ENCODE data around the gene CYTH3. TPM values are rescaled to one million over a fixed set of nuclear protein-coding genes. Genes with fewer than 3 reads are reported as not detected.

CYTH3 gene
- polyA plus RNA-seq, 1 donor, result 30.9 TPM

DNA sequence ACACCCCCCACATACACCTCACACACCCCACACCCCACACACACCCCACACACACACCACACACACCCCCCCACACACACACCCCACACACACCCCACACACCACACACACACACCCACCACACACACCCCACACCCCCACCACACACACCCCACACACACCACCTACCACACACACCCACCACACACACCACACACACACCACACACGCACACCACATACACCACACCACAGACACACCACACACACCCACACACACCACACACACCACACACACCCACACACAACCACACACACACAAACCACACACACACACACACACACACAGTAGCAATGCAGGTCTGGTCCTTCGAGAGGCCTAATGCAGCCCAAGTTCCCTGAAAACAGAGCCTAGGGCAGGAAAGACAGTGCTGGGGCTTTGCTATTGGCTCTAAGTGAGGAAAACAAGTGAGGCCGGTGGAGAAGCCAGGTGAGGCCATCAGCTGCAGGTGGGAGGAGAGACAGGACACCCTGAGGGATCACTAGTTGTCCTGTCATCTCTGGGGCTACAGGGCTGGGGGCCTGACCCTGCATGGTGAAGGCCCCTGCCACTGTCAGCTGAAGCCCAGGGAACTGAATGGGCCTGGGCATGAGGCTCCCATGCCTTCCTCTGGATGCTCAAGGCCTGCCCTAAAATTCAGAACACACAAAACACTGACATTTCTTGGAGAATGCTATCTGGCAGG, 92.6 kb downstream of the CYTH3 start:
- no CpG with 5 or more reads among the region's 3 CpGs for WGBS (ENCODE audit: insufficient coverage, low lambda C conversion rate)
- Histone ChIP-seq H3K27ac (ENCODE audit: low read length) (no peak overlapping the region), H3K27me3 (ENCODE audit: control insufficient read depth, insufficient read depth, low read length) (no peaks in the 10 kb centered on the region), H3K4me3 (ENCODE audit: low read length) (no peak overlapping the region), H3K36me3 (ENCODE audit: control insufficient read depth, insufficient read depth, low read length) (peaks cover 35% of the 10 kb centered on the region), H3K4me1 (ENCODE audit: control insufficient read depth, insufficient read depth, low read length) (no peaks in the 10 kb centered on the region), H3K9me3 (ENCODE audit: control insufficient read depth, low read depth, low read length) (no peaks in the 10 kb centered on the region)
- no peak for DNase-seq

GRCh38 chr7:6178298-6179029, 94.0 kb downstream of the CYTH3 start:
- Histone ChIP-seq H3K4me3 (ENCODE audit: low read length) (no peak overlapping the region), H3K4me1 (ENCODE audit: control insufficient read depth, insufficient read depth, low read length) (no peaks in the 10 kb centered on the region), H3K36me3 (ENCODE audit: control insufficient read depth, insufficient read depth, low read length) (peaks cover 33% of the 10 kb centered on the region), H3K27ac (ENCODE audit: low read length) (no peak overlapping the region), H3K9me3 (ENCODE audit: control insufficient read depth, low read depth, low read length) (no peaks in the 10 kb centered on the region), H3K27me3 (ENCODE audit: control insufficient read depth, insufficient read depth, low read length) (no peaks in the 10 kb centered on the region)
- WGBS (ENCODE audit: insufficient coverage, low lambda C conversion rate), result no CpG with 5 or more reads among the region's 7 CpGs
- no peak for DNase-seq

DNA sequence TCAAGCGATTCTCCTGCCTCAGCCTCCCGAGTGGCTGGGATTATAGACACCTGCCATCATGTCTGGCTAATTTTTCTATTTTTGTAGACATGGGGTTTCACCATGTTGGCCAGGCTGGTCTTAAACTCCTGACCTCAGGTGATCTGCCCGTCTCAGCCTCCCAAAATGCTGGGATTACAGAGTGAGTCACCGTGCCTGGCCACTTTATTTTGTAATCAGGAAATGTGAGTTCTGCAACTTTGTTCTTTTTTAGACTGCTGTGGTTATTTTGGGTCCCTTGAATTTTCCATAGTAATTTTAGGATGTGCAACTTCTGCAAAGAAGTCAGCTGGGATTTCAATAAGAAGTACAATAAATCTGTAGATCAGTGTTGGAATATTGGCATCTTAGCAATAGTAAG, 96.8 kb downstream of the CYTH3 start:
- peaks cover 47% of the 10 kb centered on the region for H3K36me3 ChIP-seq (ENCODE audit: control insufficient read depth, insufficient read depth, low read length)
- WGBS (ENCODE audit: insufficient coverage, low lambda C conversion rate), result no CpG with 5 or more reads among the region's 4 CpGs
- no peak overlapping the region for H3K27ac ChIP-seq (ENCODE audit: low read length)
- no peak for DNase-seq
- H3K9me3 ChIP-seq (ENCODE audit: control insufficient read depth, low read depth, low read length), result peaks cover 2% of the 10 kb centered on the region
- no peaks in the 10 kb centered on the region for H3K27me3 ChIP-seq (ENCODE audit: control insufficient read depth, insufficient read depth, low read length)
- H3K4me1 ChIP-seq (ENCODE audit: control insufficient read depth, insufficient read depth, low read length), result no peaks in the 10 kb centered on the region
- no peak overlapping the region for H3K4me3 ChIP-seq (ENCODE audit: low read length)

DNA sequence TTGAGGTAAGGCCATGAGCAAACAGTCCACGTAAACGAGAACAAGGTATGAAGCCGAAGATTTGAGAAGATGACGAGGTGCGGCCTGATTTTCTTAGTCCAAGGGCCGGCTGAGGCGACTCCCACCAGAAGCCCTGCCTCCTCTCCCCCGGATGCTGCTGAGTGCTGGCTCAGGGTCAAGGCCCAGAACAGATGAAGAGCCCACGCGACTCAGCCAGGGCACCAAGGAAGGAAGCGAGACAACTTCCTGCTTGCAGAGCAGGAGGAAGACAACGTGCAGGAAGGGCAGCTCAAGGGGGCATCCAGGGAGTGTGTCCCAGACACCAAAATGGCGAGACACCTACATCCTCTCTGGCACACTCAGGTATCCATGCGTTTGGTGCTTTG, 99.5 kb downstream of the CYTH3 start:
- no peak for DNase-seq
- Histone ChIP-seq H3K27ac (ENCODE audit: low read length) (no peak overlapping the region), H3K4me3 (ENCODE audit: low read length) (no peak overlapping the region), H3K27me3 (ENCODE audit: control insufficient read depth, insufficient read depth, low read length) (no peaks in the 10 kb centered on the region), H3K36me3 (ENCODE audit: control insufficient read depth, insufficient read depth, low read length) (peaks cover 66% of the 10 kb centered on the region), H3K9me3 (ENCODE audit: control insufficient read depth, low read depth, low read length) (peaks cover 6% of the 10 kb centered on the region), H3K4me1 (ENCODE audit: control insufficient read depth, insufficient read depth, low read length) (no peaks in the 10 kb centered on the region)
- WGBS (ENCODE audit: insufficient coverage, low lambda C conversion rate), result no CpG with 5 or more reads among the region's 14 CpGs

GRCh38 chr7:6172224-6172909, 100.1 kb downstream of the CYTH3 start:
- H3K4me1 ChIP-seq (ENCODE audit: control insufficient read depth, insufficient read depth, low read length), result no peaks in the 10 kb centered on the region
- peaks cover 66% of the 10 kb centered on the region for H3K36me3 ChIP-seq (ENCODE audit: control insufficient read depth, insufficient read depth, low read length)
- no CpG with 5 or more reads among the region's 20 CpGs for WGBS (ENCODE audit: insufficient coverage, low lambda C conversion rate)
- H3K27me3 ChIP-seq (ENCODE audit: control insufficient read depth, insufficient read depth, low read length), result no peaks in the 10 kb centered on the region
- H3K4me3 ChIP-seq (ENCODE audit: low read length), result no peak overlapping the region
- H3K9me3 ChIP-seq (ENCODE audit: control insufficient read depth, low read depth, low read length), result peaks cover 6% of the 10 kb centered on the region
- H3K27ac ChIP-seq (ENCODE audit: low read length), result no peak overlapping the region
- DNase-seq, result no peak

- WGBS (ENCODE audit: insufficient coverage, low lambda C conversion rate), result no CpG with 5 or more reads among the region's 22 CpGs
- peaks cover 62% of the 10 kb centered on the region for H3K36me3 ChIP-seq (ENCODE audit: control insufficient read depth, insufficient read depth, low read length)
- H3K9me3 ChIP-seq (ENCODE audit: control insufficient read depth, low read depth, low read length), result peaks cover 6% of the 10 kb centered on the region
- no peaks in the 10 kb centered on the region for H3K27me3 ChIP-seq (ENCODE audit: control insufficient read depth, insufficient read depth, low read length)
- no peaks in the 10 kb centered on the region for H3K4me1 ChIP-seq (ENCODE audit: control insufficient read depth, insufficient read depth, low read length)
- no peak for DNase-seq
- H3K27ac ChIP-seq (ENCODE audit: low read length), result no peak overlapping the region
- no peak overlapping the region for H3K4me3 ChIP-seq (ENCODE audit: low read length)
Observed at GRCh38 chr7:6171532-6172223, 100.7 kb downstream of the CYTH3 start.

GRCh38 chr7:6170571-6171531, 101.6 kb downstream of the CYTH3 start:
- Histone ChIP-seq H3K9me3 (ENCODE audit: control insufficient read depth, low read depth, low read length) (peaks cover 6% of the 10 kb centered on the region), H3K36me3 (ENCODE audit: control insufficient read depth, insufficient read depth, low read length) (peaks cover 62% of the 10 kb centered on the region), H3K27me3 (ENCODE audit: control insufficient read depth, insufficient read depth, low read length) (no peaks in the 10 kb centered on the region), H3K27ac (ENCODE audit: low read length) (no peak overlapping the region), H3K4me3 (ENCODE audit: low read length) (no peak overlapping the region), H3K4me1 (ENCODE audit: control insufficient read depth, insufficient read depth, low read length) (no peaks in the 10 kb centered on the region)
- DNase-seq, result no peak
- WGBS (ENCODE audit: insufficient coverage, low lambda C conversion rate), result no CpG with 5 or more reads among the region's 59 CpGs

DNA sequence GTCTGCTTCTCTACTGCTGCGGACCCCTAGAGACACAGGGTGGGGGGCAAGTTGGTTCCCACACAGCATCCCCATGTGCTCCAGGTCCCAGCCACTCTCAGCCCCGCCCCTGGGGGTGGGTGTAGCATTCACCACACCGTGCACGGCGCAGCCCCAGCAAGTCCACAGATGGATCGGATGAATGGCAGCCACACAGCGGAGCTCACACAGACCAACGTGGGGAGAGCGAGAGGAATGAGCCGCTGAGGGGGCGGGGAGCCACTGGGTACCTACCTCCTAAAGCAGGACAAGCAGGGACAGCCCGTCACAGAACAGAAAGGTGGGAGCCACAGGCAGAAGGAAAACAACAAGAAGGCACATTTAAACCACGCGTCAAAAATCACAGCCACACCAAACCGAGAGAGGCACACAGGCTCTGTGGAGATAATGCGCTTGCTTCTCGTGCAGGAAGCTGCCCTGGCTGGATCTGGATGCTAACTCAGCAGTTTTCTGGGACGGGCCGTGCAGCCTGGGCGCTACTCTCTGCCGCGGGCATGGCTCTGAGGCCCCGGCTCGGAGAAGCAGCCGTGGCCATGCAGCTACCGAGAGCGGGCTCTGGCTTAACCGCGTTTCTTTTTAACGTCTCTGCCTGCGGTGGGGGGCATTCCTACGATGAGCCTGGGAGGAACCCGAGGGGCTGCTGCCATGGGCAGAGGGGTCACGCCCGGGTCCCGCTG, 102.5 kb downstream of the CYTH3 start:
- no peak overlapping the region for H3K4me3 ChIP-seq (ENCODE audit: low read length)
- no peaks in the 10 kb centered on the region for H3K27me3 ChIP-seq (ENCODE audit: control insufficient read depth, insufficient read depth, low read length)
- H3K4me1 ChIP-seq (ENCODE audit: control insufficient read depth, insufficient read depth, low read length), result no peaks in the 10 kb centered on the region
- H3K27ac ChIP-seq (ENCODE audit: low read length), result no peak overlapping the region
- peaks cover 64% of the 10 kb centered on the region for H3K36me3 ChIP-seq (ENCODE audit: control insufficient read depth, insufficient read depth, low read length)
- no peak for DNase-seq
- 100% methylated on average over 3 of the region's 36 CpGs for WGBS (ENCODE audit: insufficient coverage, low lambda C conversion rate)
- peaks cover 6% of the 10 kb centered on the region for H3K9me3 ChIP-seq (ENCODE audit: control insufficient read depth, low read depth, low read length)

DNA sequence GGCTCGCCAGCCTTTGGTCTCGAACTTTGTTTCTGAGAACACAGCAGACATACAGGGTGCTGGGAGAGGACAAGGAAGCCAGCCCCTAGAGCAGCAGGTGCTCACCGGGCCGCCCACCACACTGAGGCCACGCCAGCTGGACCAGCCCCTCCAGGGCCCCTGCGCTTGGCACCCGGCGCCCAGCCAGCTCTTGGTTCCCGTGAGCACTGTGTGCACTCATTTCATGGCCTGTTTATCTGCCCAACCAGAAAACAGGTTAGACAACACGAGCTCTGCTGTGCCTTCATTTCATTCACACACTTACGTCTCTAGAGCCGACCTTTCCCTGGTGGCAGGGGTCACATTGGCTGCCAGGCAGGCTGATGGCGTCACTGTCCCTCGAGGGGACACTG, 104.0 kb downstream of the CYTH3 start:
- H3K36me3 ChIP-seq (ENCODE audit: control insufficient read depth, insufficient read depth, low read length), result peaks cover 73% of the 10 kb centered on the region
- no peak overlapping the region for H3K4me3 ChIP-seq (ENCODE audit: low read length)
- no peak overlapping the region for H3K27ac ChIP-seq (ENCODE audit: low read length)
- DNase-seq, result no peak
- peaks cover 6% of the 10 kb centered on the region for H3K9me3 ChIP-seq (ENCODE audit: control insufficient read depth, low read depth, low read length)
- no CpG with 5 or more reads among the region's 14 CpGs for WGBS (ENCODE audit: insufficient coverage, low lambda C conversion rate)
- H3K4me1 ChIP-seq (ENCODE audit: control insufficient read depth, insufficient read depth, low read length), result no peaks in the 10 kb centered on the region
- H3K27me3 ChIP-seq (ENCODE audit: control insufficient read depth, insufficient read depth, low read length), result no peaks in the 10 kb centered on the region
